Endothelial cell of umbilical vein (primary cell): ENCODE measurements around the gene OSBP2. TPM values are rescaled to one million over a fixed set of nuclear protein-coding genes. Genes with fewer than 3 reads are reported as not detected.

Source experiments
- BruUV-seq: library from RNA; stranded (reverse); fragments of 400-500 nt; replicated peaks from 2 replicates; lab custom pipeline; 2021; lab: Mats Ljungman, UMichigan
- CTCF ChIA-PET: fragments of 300-600, 350-600 bp; sonication (Branson Sonifier 250); formaldehyde crosslinking; loops from one replicate; lab custom pipeline; 2021; ENCODE audit warnings: antibody characterized with exemption, inconsistent platforms; lab: Charles Lee
- POLR2A ChIA-PET: fragments of 300-600, 350-600 bp; sonication (Branson Sonifier 250); formaldehyde crosslinking; loops from one replicate; lab custom pipeline; 2021; ENCODE audit warnings: antibody characterized with exemption, inconsistent platforms; lab: Charles Lee
- DNase-seq: peaks from one replicate; pipeline ENCODE4 v3.0.0-alpha.2; 2011; ENCODE audit warnings: low read depth, low spot score
- FAIRE-seq: peaks from 2 replicates; lab custom pipeline; 2011; peaks lifted over from hg19 to GRCh38; lab: Jason Lieb, UNC
- H2AFZ ChIP-seq: 2 replicates; pipeline ENCODE4 v1.6.0; 2012; ENCODE audit warnings: low read depth, low read length, control low read depth, inconsistent platforms
- H3K27ac ChIP-seq: 2 replicates; pipeline ENCODE4 v1.5.1; 2011; ENCODE audit warnings: low read depth, mild to moderate bottlenecking, control low read depth, low read length, moderate library complexity; ENCODE audit not compliant: insufficient read depth
- H3K27me3 ChIP-seq, 2 experiments: 2 replicates each; pipeline versions ENCODE4 v1.6.0 to v1.6.1; 2011; ENCODE audit warnings: low read length in 2 of 2, mixed read lengths in 1 of 2; ENCODE audit not compliant: control insufficient read depth in 2 of 2, insufficient read depth in 2 of 2
- H3K36me3 ChIP-seq, 2 experiments: 2 replicates in 1 of 2; 3 replicates in 1 of 2; pipeline ENCODE4 v1.5.1; 2011; ENCODE audit warnings: low read length in 2 of 2, mild to moderate bottlenecking in 1 of 2, moderate library complexity in 1 of 2; ENCODE audit not compliant: control insufficient read depth in 2 of 2, insufficient read depth in 2 of 2; ENCODE audit errors: extremely low read depth in 1 of 2
- H3K4me1 ChIP-seq: 3 replicates; pipeline ENCODE4 v1.5.1; 2011; ENCODE audit warnings: mild to moderate bottlenecking, low read length; ENCODE audit not compliant: control insufficient read depth, insufficient read depth; ENCODE audit errors: extremely low read depth
- H3K4me2 ChIP-seq: 2 replicates; pipeline ENCODE4 v1.6.1; 2011; ENCODE audit warnings: low read length, control low read depth, mixed read lengths; ENCODE audit not compliant: insufficient read depth
- H3K4me3 ChIP-seq, 3 experiments: fragments of 200-600 bp in 1 of 3; sonication (generic), shearing (Covaris generic) in 1 of 3; replicated peaks in 1 of 3; 2 replicates each; pipeline ENCODE4 v1.5.1; 2011 to 2016; ENCODE audit warnings: control low read depth in 3 of 3, low read length in 3 of 3, mild to moderate bottlenecking in 2 of 3, inconsistent platforms in 1 of 3, low read depth in 1 of 3, moderate library complexity in 1 of 3; ENCODE audit not compliant: insufficient read depth in 1 of 3
- H3K79me2 ChIP-seq: 2 replicates; pipeline ENCODE4 v1.6.0; 2012; ENCODE audit warnings: low read length, inconsistent platforms; ENCODE audit not compliant: control insufficient read depth, insufficient read depth
- H3K9ac ChIP-seq: replicated peaks from 2 replicates; pipeline ENCODE3; 2011; ENCODE audit warnings: low read length, control low read depth; ENCODE audit not compliant: insufficient read depth; ENCODE audit errors: extremely low read depth
- H3K9me1 ChIP-seq: replicated peaks from 3 replicates; pipeline ENCODE4 v1.6.0; 2011; ENCODE audit warnings: mild to moderate bottlenecking, low read length; ENCODE audit not compliant: control insufficient read depth, insufficient read depth; ENCODE audit errors: extremely low read depth
- H3K9me3 ChIP-seq: replicated peaks from 2 replicates; pipeline ENCODE4 v1.5.1; 2012; ENCODE audit warnings: low read length, inconsistent platforms; ENCODE audit not compliant: control insufficient read depth, insufficient read depth
- H4K20me1 ChIP-seq: replicated peaks from 2 replicates; pipeline ENCODE3; 2011; ENCODE audit warnings: mild to moderate bottlenecking, low read length; ENCODE audit not compliant: control insufficient read depth, insufficient read depth; ENCODE audit errors: extremely low read depth
- EZH2 ChIP-seq: IDR thresholded peaks from 2 replicates; pipeline ENCODE4 v1.6.1; 2012; ENCODE audit warnings: borderline replicate concordance, low read depth, mild to moderate bottlenecking, moderate library complexity, low read length, inconsistent platforms; ENCODE audit not compliant: severe bottlenecking
- FOS ChIP-seq: IDR thresholded peaks from 2 replicates; pipeline ENCODE4 v1.6.1; 2011; ENCODE audit warnings: mild to moderate bottlenecking, low read length, moderate library complexity, borderline replicate concordance; ENCODE audit not compliant: insufficient read depth
- GATA2 ChIP-seq: IDR thresholded peaks from 2 replicates; pipeline ENCODE4 v1.7.0; 2011; ENCODE audit warnings: low read depth, mild to moderate bottlenecking, moderate library complexity, mixed read lengths, low read length; ENCODE audit not compliant: insufficient read length, insufficient read depth
- JUN ChIP-seq: IDR thresholded peaks from 2 replicates; pipeline ENCODE4 v1.6.1; 2011; ENCODE audit warnings: borderline replicate concordance, low read depth; ENCODE audit not compliant: insufficient read length, insufficient read depth
- MYC ChIP-seq: IDR thresholded peaks from one replicate; pipeline ENCODE4 v1.6.1; 2011; ENCODE audit warnings: mild to moderate bottlenecking, low read depth, low read length
- POLR2A ChIP-seq: IDR thresholded peaks from 2 replicates; pipeline ENCODE4 v1.6.1; 2012; ENCODE audit warnings: low read depth, mild to moderate bottlenecking, control low read depth, low read length
- POLR2AphosphoS5 ChIP-seq: IDR thresholded peaks from 2 replicates; pipeline ENCODE4 v1.6.1; 2012; ENCODE audit warnings: low read depth, mild to moderate bottlenecking, control low read depth, low read length, moderate library complexity; ENCODE audit not compliant: insufficient read depth
- dilution Hi-C: fragments of 300-500 bp; cut with MboI; formaldehyde crosslinking; loops from one replicate; pipeline ENCODE4 v1.15.0; 2019; ENCODE audit warnings: low sequenced_read_pairs; ENCODE audit not compliant: extremely low pct_ligation_motif_present
- intact Hi-C: fragments of 100-400 bp; cut with micrococcal nuclease; formaldehyde crosslinking; loops from one replicate; pipeline ENCODE4 v1.10.0; 2022
- polyA plus RNA-seq, 4 experiments: library from polyadenylated mRNA; depleted of rRNA in 3 of 4; stranded (reverse) in 3 of 4; unstranded in 1 of 4; fragments of >200 nt; gene quantifications; 2 replicates each; pipeline versions ENCODE4 v1.2.1 to v1.2.3, GENCODE V29; 2011 to 2012; ENCODE audit warnings: missing spikeins in 1 of 4
- total RNA-seq: library from RNA; stranded (reverse); gene quantifications from 2 replicates; pipeline ENCODE4 v1.2.3, GENCODE V29; 2021
- TF ChIP-seq, protein P1 (sequence below), 2 donors: IDR thresholded peaks; 1 replicate in 1 of 2; 2 replicates in 1 of 2; pipeline ENCODE4 v1.5.1; 2011; ENCODE audit warnings: low read length in 2 of 2, mild to moderate bottlenecking in 2 of 2, moderate library complexity in 2 of 2, control low read depth in 1 of 2, inconsistent platforms in 1 of 2, low read depth in 1 of 2; ENCODE audit not compliant: insufficient read depth in 1 of 2; ENCODE audit errors: extremely low read depth in 1 of 2
- TF ChIP-seq, protein P2 (sequence below): IDR thresholded peaks from 2 replicates; pipeline ENCODE4 v1.6.1; 2011; ENCODE audit not compliant: insufficient read depth, insufficient read length

OSBP2 gene
- total and polyA plus RNA-seq, 2 donors (not counting 3 experiments of a cell fraction or from before 2014, with no cell fraction given): 4.1 to 7.5 TPM

DNA sequence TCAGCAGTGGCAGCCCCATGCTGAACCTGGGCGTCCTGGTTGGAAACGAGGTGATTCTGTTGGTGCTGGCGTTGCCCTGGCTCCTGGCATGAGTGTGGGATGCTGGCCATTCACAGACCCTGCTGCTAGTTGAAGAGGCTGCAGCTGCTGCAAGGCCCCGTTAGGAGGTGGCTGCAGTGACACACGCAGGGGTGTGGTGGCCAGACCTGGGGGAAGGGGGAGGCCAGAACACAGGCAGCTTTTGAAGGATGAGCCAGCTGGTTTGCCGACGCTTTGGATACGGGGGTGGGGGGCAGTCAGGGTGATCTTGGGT lies 196.7 kb downstream of the OSBP2 start:
- H3K4me3 ChIP-seq: no peak overlapping the region
- no peak overlapping the region for H2AFZ ChIP-seq
- H3K27me3 ChIP-seq: no peaks in the 10 kb centered on the region
- ChIA-PET POLR2A (no interaction called here), CTCF (interaction anchor here (0.6 to 3.6 kb wide), 15 partner anchors 11 to 194 kb away, joined by 3 to 78 read pairs (median 7); no protein-coding TSS in a partner anchor)
- intact Hi-C loops: loop anchor here (2.0 kb wide), 1 partner anchor 25 kb away; no protein-coding TSS in a partner anchor
- H3K9me3 ChIP-seq: no peaks in the 10 kb centered on the region
- no peak overlapping the region for H3K4me2 ChIP-seq
- no peaks in the 10 kb centered on the region for H4K20me1 ChIP-seq
- H3K9ac ChIP-seq: no peak overlapping the region
- FAIRE-seq (no peak), DNase-seq (no peak)
- no peaks in the 10 kb centered on the region for H3K36me3 ChIP-seq
- TF ChIP-seq EZH2 (no peak), POLR2A (no peak), GATA2 (no peak), POLR2AphosphoS5 (no peak), MYC (no peak), FOS (no peak), JUN (no peak)
- TF ChIP-seq, protein P1, sequence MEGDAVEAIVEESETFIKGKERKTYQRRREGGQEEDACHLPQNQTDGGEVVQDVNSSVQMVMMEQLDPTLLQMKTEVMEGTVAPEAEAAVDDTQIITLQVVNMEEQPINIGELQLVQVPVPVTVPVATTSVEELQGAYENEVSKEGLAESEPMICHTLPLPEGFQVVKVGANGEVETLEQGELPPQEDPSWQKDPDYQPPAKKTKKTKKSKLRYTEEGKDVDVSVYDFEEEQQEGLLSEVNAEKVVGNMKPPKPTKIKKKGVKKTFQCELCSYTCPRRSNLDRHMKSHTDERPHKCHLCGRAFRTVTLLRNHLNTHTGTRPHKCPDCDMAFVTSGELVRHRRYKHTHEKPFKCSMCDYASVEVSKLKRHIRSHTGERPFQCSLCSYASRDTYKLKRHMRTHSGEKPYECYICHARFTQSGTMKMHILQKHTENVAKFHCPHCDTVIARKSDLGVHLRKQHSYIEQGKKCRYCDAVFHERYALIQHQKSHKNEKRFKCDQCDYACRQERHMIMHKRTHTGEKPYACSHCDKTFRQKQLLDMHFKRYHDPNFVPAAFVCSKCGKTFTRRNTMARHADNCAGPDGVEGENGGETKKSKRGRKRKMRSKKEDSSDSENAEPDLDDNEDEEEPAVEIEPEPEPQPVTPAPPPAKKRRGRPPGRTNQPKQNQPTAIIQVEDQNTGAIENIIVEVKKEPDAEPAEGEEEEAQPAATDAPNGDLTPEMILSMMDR (IDR thresholded peaks at IDR 0.05; ENCODE audit: extremely low read depth in 1 of 2, insufficient read depth in 1 of 2, low read depth in 1 of 2, low read length in 2 of 2): no peak
- TF ChIP-seq, protein P2, sequence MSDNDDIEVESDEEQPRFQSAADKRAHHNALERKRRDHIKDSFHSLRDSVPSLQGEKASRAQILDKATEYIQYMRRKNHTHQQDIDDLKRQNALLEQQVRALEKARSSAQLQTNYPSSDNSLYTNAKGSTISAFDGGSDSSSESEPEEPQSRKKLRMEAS: no peak
- no TSS peak for BruUV-seq
- H3K27ac ChIP-seq: no peak overlapping the region
- H3K79me2 ChIP-seq: no peaks in the 10 kb centered on the region
- dilution Hi-C loops: no loop called here
- H3K9me1 ChIP-seq: no peaks in the 10 kb centered on the region
- H3K4me1 ChIP-seq: no peaks in the 10 kb centered on the region
